ENCODE results near the gene APOC3. TPM values are rescaled to one million over a fixed set of nuclear protein-coding genes. Genes with fewer than 3 reads are reported as not detected.

Gene APOC3
- total RNA-seq, 1 experiment from 2014 or later = not detected

DNA sequence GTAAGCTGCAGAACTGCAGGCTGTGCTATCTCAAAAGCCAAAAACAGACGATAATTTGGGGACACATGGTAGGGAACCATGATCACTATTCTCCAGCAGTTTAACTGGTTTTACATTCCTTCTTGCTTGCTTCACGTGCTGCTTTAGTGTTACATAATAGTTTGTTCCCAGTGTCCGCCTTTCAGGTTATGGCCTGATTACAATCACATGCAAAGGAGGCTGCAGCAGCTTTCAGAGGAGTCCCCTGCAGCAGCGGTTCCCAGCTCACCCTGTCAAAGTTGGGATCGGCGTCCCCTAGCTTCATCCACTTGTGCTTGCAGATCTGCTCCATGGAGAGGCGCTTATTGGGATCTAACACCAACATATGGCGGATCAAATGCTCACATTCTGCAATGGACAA, 46.9 kb downstream of the APOC3 start:
- Histone ChIP-seq H4K8ac (replicated peaks; ENCODE audit: insufficient read length, low read depth, low read length) (no peak overlapping the region), H2BK5ac (ENCODE audit: insufficient read length, low read length) (no peak overlapping the region), H3T11ph (ENCODE audit: low read length) (no peak overlapping the region), H4K5ac (ENCODE audit: insufficient read length, low read depth, low read length) (no peak overlapping the region), H3K27ac (ENCODE audit: insufficient read length, low read depth, low read length) (no peak overlapping the region), H2AK5ac (ENCODE audit: insufficient read length, low read length) (no peak overlapping the region), H3K56ac (ENCODE audit: insufficient read length, low read depth, low read length) (no peak overlapping the region), H3K9me3 (ENCODE audit: control insufficient read depth, low read depth, low read length) (no peaks in the 10 kb centered on the region), H3K23me2 (ENCODE audit: insufficient read length, low read depth, low read length, poor library complexity, severe bottlenecking) (no peaks in the 10 kb centered on the region), H3K4me1 (ENCODE audit: insufficient read depth, low read length) (no peaks in the 10 kb centered on the region), H3K79me2 (ENCODE audit: insufficient read depth, low read length) (no peaks in the 10 kb centered on the region), H2BK120ac (ENCODE audit: low read depth, low read length, poor library complexity, severe bottlenecking) (no peak overlapping the region), H3K9ac (ENCODE audit: extremely low read depth, insufficient read length, low read length) (no peak overlapping the region), H2AFZ (ENCODE audit: low read length) (no peak overlapping the region), H3K27me3 (ENCODE audit: insufficient read depth, low read length) (no peaks in the 10 kb centered on the region), H3K14ac (ENCODE audit: insufficient read depth, low read length) (no peak overlapping the region; the same call in 1 of the 2 replicates), H3K18ac (ENCODE audit: insufficient read length, low read depth, low read length) (no peak overlapping the region), H3K79me1 (ENCODE audit: insufficient read depth, low read depth, low read length, poor library complexity, severe bottlenecking) (no peaks in the 10 kb centered on the region), H3K4ac (ENCODE audit: low read depth, low read length) (no peak overlapping the region), H3K4me2 (ENCODE audit: insufficient read depth, insufficient read length, low read length) (no peak overlapping the region), H2BK20ac (ENCODE audit: low read depth, low read length, poor library complexity, severe bottlenecking) (no peak overlapping the region), H4K20me1 (ENCODE audit: control insufficient read depth, insufficient read depth, insufficient read length) (no peaks in the 10 kb centered on the region), H4K91ac (ENCODE audit: insufficient read length, low read depth, low read length) (no peak overlapping the region), H3K23ac (ENCODE audit: insufficient read length, low read depth, low read length) (no peak overlapping the region), H2BK12ac (ENCODE audit: insufficient read length, low read depth, low read length) (no peak overlapping the region), H2BK15ac (ENCODE audit: low read depth, low read length) (no peak overlapping the region)
- DNase-seq = no peak
- TF ChIP-seq, protein P1, sequence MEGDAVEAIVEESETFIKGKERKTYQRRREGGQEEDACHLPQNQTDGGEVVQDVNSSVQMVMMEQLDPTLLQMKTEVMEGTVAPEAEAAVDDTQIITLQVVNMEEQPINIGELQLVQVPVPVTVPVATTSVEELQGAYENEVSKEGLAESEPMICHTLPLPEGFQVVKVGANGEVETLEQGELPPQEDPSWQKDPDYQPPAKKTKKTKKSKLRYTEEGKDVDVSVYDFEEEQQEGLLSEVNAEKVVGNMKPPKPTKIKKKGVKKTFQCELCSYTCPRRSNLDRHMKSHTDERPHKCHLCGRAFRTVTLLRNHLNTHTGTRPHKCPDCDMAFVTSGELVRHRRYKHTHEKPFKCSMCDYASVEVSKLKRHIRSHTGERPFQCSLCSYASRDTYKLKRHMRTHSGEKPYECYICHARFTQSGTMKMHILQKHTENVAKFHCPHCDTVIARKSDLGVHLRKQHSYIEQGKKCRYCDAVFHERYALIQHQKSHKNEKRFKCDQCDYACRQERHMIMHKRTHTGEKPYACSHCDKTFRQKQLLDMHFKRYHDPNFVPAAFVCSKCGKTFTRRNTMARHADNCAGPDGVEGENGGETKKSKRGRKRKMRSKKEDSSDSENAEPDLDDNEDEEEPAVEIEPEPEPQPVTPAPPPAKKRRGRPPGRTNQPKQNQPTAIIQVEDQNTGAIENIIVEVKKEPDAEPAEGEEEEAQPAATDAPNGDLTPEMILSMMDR (conservative IDR thresholded peaks at IDR 0.05) = no peak
- H3K4me1 Mint-ChIP-seq = 0 out of 4 replicates have a peak, but pooled peaks cover 0 to 4% of the 10 kb centered on the region in 2 experiments
- no peak overlapping the region for H3K4me3 Mint-ChIP-seq
- H3K9me3 Mint-ChIP-seq = no peaks in the 10 kb centered on the region
- H3K27me3 Mint-ChIP-seq (ENCODE audit: low read depth) = no peaks in the 10 kb centered on the region
- H3K27ac Mint-ChIP-seq = peak overlapping the region in 1 of 3 experiments; percentile 71; a peak in 2 of 7 replicates
- no CpG with 5 or more reads among the region's 8 CpGs for WGBS (ENCODE audit: extremely low coverage, insufficient read length, low lambda C conversion rate)
- H3K36me3 Mint-ChIP-seq (ENCODE audit: insufficient read depth in 1 of 3, low read depth in 3 of 3) = peaks cover 4 to 41% (median 36%) of the 10 kb centered on the region in 3 experiments
